GM21390 (cell line): ENCODE data around the gene CCDC39.
A peak's percentile ranks its signal among the peaks of the same experiment; 100 is the strongest.
"Not testable (repeated sequence)": the region's sequence is repeated elsewhere in the genome, so short reads cannot be mapped to it uniquely, and the experiment has no call there.

ENCODE experiments used
- ATAC-seq: cut with Tn5 transposase; IDR thresholded peaks from one replicate; pipeline ENCODE4 v1.9.1; 2021; ENCODE audit not compliant: unreplicated experiment

The CCDC39 gene

DNA sequence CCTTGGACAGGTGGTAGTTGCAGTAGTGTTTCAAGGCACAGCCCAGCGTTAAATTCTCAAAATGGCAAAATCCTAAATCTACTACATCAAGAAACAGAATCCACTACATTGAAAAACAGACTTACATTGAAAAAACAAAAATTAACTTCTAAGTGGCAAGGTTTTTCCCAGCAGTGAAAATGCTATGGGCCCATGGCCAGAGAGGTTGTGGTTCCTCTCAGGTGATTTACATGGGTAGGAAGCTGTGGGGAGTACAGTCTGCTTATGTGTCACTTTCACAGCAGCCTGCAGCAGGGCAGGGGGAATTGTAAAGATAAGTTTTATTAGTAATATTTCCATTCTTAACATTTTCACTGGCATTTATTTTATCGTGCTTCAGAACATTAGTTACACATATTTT, 52.4 kb downstream of the CCDC39 start:
- peak; percentile 94 for ATAC-seq

DNA sequence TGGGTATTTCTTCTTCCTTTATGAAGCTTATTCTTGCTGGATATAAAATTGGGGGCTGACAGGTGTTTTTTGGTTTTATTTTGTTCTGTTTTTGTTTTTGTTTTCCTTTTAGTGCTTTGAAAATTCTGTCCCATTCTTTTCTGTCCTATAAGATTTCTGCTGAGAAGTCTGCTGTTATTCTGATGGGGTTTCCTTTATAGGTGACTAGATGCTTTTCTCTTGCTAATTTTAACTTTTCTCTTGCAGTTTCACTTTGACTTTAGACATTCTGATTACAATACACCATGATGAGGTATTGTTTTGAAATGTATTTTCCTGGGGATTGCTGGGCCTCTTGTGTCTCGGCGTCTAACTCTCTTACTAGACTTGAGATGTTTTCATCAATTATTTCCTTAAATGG, 54.6 kb downstream of the CCDC39 start:
- ATAC-seq: peak; percentile 58

DNA sequence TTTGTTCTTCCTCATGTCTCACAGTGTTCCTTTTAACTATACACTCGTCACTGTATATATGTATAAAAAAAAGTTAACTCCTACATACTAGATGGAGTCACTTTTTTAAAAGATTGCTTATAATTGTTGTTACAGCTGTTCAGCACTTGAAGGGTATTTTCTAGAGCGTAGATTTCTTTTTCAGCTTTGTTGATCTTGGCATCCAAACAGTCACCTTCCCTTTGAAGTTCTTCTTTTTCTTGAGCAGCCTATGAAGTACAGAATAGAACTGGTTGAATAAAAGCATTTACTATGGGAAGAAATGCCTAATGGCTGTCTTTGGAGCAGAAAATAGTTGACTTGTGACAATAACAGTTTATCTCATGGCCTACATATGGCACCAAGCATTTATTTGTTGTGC, 59.6 kb downstream of the CCDC39 start:
- no peak for ATAC-seq

DNA sequence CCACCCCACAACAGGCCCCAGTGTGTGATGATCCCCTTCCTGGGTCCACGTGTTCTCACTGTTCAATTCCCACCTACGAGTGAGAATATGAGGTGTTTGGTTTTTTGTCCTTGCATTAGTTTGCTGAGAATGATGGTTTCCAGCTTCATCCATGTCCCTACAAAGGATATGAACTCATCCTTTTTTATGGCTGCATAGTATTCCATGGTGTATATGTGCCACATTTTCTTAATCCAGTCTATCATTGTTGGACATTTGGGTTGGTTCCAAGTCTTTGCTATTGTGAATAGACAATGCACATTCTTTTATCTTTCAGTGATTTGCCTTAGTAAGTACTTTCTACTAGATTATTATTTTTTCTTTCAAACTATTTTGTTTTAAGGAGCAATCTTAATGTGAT, 60.7 kb downstream of the CCDC39 start:
- not testable (repeated sequence) for ATAC-seq

DNA sequence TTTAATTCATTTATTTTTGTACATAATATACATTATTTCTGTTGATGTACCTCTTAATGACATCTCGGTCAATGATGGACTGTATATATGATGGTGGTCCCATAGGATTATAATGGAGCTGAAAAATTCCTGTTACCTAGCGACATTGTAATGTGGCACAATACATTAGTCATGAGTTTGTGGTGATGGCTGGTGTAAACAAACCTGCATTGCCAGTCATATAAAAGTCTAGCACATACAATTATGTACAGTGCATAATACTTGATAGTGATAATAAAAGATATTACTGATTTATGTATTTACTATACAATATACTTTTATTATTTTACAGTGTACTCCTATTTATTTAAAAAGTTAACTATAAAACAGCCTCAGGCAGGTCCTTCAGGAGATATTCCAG, 62.2 kb downstream of the CCDC39 start:
- ATAC-seq: no peak

DNA sequence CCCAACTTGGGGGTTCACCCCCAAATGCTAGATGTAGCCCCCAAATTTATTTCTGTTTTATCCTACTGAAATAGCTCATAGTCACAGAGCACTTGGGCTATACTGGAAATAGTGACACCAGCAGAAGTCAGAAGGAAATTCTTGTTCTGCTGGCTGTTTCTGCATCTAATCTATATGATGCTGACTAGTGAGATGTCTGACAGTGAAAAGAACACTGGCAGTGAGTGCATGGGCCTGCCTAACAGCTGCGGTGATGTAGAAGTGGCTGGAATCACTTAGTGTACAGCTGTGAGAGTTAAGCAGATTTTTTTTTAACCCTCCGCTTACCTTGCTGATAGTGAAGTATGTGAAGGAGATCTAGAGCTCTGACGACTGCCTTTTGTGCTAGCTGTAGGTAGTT, 63.3 kb downstream of the CCDC39 start:
- no peak for ATAC-seq

DNA sequence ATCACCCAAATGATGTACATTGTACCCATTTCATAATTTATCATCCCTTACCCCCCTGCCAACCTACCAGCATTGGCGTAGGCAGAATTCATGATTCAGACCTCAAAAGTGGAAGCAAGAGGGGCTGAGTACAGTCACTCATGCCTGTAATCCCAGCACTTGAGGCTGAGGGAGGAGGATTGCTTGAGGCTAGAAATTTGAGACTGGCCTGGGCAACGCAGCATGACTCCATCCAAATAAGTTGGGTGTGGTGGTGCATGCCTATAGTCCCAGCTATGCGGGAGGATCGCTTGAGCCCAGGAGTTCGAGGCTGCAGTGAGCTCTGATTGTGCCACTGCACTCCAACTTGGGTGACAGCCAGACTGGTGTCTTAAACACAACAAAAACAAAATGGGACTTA, 66.9 kb downstream of the CCDC39 start:
- ATAC-seq: no peak

DNA sequence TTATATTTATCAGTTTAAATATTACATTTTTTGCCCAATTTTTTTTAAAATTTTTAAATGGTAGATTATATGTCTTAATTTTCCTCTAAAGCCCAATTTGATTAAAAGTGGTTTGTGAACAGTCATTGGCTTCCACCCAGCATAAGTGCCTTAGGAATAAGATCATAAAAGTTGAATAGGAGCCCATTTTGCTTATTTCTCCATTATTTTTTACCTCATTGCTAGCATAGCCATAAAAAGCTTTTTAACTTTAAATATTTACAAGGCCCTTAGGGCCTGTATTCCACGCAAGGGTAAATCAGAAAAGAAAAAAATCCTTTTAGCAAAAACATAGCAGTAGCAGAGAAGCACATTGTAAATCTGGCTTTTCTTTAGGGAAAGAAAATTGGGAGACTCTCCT, 68.3 kb downstream of the CCDC39 start:
- ATAC-seq: no peak

DNA sequence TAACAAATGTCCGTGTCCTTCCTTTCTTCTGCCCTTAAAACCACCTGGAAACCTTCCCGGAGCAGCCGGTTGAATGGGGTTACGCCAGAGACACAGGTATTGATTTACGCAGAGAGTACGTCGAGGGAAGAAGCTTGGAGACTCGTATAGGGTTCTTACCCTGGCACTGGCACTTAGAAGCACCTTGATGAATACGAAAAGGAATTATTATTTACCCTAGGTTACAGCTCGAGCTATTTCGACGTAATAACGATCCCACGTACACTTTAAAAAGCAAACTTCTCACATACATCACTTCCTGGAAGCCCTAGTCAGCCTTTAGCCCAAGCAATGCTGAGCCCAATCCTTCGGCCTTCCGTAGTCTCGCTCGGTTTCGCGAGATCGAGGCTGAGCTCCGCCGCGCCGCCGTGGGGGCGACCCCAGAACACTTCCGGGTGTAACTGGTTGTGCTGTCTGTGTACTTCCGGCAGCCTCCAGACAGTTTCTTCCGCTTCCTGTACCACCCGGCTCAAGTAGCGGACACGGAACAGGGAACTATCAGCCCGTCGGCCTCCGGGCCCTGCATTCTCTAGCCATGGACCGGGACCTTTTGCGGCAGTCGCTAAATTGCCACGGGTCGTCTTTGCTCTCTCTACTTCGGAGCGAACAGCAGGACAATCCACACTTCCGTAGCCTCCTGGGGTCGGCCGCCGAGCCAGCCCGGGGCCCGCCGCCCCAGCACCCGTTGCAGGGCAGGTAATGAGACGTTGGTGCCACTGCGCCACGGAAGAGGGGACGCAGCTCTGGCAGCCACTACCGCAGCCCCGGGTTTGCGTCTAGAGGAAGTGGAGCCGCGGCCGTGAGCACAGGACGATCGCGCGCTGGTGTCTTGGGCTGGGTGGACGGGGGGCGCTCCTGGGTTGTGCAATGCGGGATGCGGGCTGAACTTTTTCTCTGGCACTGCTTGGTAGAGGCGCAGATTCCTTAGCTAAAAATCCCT, 77.3 kb downstream of the CCDC39 start, which contains the start of gene TTC14:
TTC14 (plus strand) TSS at position 476 of the 979 bp plus-strand sequence; CDS start at position 575, 99 bp downstream.
- peak; percentile 98 for ATAC-seq

DNA sequence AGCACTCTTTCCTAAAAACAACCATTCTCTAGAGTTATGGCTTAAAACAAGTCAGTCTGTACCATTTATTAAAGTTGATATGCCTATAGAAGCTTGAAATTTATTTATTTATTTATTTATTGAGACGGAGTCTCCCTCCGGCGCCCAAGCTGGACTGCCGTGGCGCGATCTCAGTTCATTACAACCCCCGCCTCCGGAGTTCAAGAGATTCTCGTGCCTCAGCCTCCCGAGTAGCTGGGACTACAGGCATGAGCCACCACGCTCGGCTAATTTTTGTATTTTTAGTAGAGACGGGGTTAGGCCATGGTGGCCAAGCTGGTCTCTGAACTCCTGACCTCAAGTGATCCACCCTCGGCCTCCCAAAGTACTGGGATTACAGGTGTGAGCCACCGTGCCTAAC, 78.8 kb downstream of the CCDC39 start:
- no peak for ATAC-seq

DNA sequence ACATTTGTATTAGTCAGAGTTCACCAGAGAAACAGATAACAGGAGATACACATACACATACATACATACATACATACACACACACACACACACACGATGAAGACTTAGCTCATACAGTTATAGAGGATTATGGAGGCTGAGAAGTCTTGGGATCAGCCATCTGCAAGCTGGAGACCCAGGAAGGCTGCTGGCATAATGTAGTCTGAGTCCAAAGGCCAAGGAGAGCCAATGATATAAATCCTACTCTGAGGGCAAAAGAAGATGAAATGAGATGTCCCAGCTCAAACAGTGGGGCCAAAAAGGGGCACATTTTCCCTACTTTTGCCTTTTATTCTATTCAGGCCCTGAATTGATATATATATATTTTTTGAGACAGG, 83.7 kb downstream of the CCDC39 start:
- no peak for ATAC-seq

DNA sequence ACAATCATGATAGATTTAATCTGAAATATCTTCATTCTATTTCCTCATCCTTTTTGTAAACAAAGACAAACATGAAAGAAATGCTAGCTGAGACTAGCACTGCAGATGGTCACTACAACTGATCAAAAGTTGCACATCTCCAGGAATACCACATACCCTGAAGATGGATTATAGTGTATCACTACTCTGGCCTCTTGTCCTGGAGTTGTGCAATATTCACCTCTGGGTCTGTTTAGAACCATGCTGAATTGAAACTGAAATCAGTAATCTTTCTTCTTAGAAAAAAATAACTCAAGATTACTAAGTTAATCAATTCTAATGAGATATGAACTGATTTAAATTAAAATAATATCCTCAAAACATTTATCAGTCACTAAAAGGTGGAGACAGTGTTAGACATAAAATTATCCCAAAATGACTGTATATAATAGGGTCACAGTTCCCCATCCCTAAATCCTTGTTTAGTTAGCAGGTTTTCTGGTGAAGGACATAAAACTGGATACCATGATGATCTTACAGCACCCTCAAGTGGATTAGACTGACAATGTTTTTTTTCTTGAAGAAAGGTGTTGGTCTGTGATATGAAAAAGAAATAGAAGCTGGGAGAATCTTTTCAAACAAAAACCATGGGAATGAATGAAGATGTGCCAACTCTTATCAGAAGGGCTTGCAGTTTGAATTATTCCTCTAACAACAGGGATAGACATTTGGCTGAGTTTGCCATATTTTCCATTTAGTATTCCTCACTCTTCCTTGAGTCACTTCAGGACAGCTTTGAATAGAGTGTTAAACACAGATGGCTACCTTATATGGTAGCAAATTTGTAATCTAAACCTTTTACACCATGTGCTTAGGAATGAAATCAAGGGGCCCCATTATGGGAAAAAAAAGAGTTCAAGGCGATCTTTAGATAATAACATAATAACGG, 84.4 kb downstream of the CCDC39 start:
- peak; percentile 79 for ATAC-seq

DNA sequence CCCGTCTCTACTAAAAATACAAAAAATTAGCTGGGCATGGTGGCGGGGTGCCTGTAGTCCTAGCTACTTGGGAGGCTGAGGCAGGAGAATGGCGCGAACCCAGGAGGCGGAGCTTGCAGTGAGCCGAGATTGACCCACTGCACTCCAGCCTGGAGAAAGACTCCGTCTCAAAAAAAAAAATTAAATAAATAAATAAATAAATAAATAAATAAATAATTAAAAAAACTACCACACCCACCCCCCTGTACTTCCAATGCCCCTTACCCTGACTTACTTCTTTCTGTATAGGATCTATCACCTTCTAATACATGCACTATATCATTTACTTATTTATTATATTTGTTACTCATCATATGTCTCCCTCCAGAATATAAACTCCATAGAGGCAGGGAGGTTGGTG, 85.7 kb downstream of the CCDC39 start:
- not testable (repeated sequence) for ATAC-seq

DNA sequence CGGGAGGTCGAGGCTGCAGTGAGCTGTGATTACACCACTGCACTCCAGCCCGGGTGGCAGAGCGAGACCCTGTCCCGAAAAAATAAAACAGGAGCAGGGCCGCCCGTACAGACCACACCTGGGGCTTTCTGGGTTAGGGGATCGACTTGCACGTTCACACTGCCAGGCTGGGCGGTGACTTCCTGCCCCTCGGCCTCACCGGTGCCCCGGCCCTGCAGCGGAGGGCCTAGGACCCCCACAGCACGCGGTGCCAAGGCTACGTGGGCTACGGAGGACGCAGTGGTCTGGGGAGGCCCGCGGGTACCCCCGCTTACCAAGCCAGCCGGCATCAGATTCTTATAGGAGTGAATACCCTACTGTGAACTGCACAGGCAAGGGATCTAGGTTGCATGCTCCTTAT, 88.9 kb downstream of the CCDC39 start:
- no peak for ATAC-seq

DNA sequence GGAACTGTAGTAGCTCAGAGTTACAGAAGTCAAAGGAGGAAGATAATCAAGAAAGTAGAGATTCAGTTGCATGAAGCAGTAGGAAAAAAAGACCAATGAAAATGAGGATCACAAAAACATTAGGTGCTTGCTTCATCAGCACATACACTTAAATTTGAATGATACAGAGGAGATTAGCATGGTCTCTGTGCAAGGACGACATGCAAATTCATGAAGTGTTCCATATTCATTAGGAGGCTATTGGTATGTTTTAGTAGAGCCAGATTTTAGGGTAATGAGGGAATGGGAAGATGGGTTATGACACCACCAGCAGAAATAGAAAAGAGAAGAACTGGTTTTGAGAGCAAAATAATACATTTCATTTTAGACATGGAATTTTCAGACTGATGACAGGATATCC, 98.4 kb downstream of the CCDC39 start:
- ATAC-seq: no peak

DNA sequence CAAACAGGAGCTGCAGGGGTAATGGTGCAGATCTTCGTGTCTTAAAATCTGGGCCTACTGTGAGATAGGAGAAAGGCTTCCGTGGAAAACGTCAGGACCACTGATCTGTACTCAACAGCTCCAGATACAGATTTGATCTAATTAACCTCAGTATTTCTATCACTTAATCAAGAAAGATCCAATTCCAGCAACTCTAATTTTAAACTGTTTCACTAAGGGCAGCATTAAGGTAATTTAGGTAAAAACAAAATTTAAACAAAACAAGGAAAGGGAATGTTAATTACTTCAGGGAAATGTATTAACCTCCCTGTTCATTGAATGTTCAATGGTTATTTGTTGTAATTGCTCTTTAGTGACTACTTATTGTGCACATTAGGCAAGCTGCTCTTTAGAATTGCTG, 103.7 kb downstream of the CCDC39 start:
- ATAC-seq: no peak

DNA sequence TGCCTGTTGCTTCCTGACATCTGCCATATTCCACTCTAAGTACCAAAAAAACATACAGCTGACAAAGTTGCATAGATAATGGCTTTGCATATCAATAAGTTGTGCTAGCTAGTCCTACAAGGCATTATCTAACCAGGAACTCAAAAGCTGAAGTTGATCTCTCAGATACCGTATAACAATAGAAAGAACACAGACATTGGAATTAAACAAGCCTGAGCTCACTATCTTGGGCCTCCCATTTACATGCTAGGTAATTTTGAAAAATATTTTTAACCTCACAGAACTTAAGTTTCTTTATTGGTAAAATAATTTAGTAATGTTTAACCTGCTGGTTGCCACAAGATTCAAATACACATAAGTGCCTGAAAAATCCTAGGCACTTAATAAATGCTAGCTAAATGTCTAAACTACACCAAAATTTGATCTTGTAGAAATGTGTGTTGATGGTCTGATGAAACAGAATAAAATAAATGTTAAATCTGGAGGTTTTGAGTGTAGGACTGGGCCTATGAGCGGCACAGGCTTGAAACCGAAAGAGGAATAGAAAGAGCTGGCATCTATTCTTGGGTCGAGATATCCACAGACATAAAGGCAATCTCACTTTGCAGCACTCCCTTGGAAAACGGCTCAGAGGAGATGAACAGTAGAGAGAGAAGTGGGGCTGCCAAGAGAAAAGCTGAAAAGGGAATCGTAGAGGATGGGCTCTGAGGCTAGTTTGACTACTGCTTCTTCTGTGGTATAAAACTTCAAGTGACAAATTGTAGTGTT, 107.3 kb downstream of the CCDC39 start:
- peak; percentile 85 for ATAC-seq

DNA sequence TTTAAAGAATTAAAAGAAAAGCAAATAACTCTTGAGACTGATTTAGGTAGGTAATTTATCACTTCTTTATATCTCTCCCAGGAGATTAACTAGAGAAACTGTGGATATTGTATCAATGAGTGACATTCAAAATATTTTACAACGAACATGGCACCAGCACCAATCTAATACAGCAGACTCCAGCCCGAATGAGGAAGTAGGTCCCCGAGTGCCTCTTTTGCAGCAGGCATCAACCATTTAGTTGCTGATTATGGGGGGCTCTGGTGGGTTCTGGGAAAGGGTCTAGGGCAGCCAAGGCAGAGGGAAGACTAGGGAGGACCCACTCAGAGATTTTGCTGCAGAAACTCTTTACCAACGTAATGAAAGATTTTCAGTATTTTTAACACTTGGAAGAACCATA, 109.1 kb downstream of the CCDC39 start:
- no peak for ATAC-seq

DNA sequence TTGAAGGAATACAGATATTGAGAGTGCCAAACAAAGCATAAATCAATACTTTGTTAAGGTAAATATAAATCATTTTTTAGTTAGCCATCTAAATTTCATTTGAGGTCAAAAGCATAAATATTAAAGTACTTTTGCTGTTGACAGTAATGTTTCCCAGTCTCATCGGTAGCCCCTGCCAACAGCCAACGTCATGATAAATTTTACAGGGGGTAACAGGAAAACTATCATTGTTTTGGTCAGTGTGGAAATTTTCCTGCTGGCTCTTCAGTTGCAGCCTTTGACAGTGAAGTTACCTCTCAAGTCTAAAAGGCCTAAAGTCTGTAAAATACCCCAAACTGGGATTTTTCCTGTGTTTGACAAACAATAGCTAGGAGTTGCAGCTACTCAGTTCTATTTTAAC, 114.6 kb downstream of the CCDC39 start:
- no peak for ATAC-seq
